Neural crest cell (in vitro differentiated cells): Measurements from ENCODE around the gene MAGIX. TPM values are rescaled to one million over a fixed set of nuclear protein-coding genes. Genes with fewer than 3 reads are reported as not detected.

ENCODE experiments used
- DNase-seq: peaks from one replicate; pipeline ENCODE4 v3.0.0; 2021; ENCODE audit warnings: low read depth, mixed read lengths, low spot score
- H3K27ac Mint-ChIP-seq: one replicate; pipeline ENCODE4 v1.8.0; 2021; ENCODE audit warnings: mild to moderate bottlenecking, mixed read lengths; ENCODE audit not compliant: unreplicated experiment
- H3K27me3 Mint-ChIP-seq: 2 replicates; pipeline ENCODE4 v1.8.0; 2021; ENCODE audit warnings: low read depth, mild to moderate bottlenecking, mixed read lengths
- H3K36me3 Mint-ChIP-seq: 2 replicates; pipeline ENCODE4 v1.8.0; 2021; ENCODE audit warnings: low read depth, mild to moderate bottlenecking, mixed read lengths
- H3K4me1 Mint-ChIP-seq: 2 replicates; pipeline ENCODE4 v1.8.0; 2021; ENCODE audit warnings: mixed read lengths
- H3K4me3 Mint-ChIP-seq: one replicate; pipeline ENCODE4 v1.8.0; 2021; ENCODE audit warnings: mild to moderate bottlenecking, mixed read lengths
- H3K9me3 Mint-ChIP-seq: 2 replicates; pipeline ENCODE4 v1.8.0; 2021; ENCODE audit warnings: mixed read lengths
- CTCF ChIP-seq: fragments of 200-600 bp; sonication (generic); conservative IDR thresholded peaks from 2 replicates; pipeline ENCODE4 v1.5.0; 2021; ENCODE audit warnings: antibody characterized with exemption, mild to moderate bottlenecking
- total RNA-seq: library from RNA; stranded (reverse); gene quantifications from 2 replicates; pipeline ENCODE4 v1.2.1, GENCODE V29; 2021

MAGIX gene
- total RNA-seq, 1 donor from 2014 or later, result 1.6 TPM

- Mint-ChIP-seq H3K27ac (no peak overlapping the region), H3K36me3 (peaks cover 8% of the 10 kb centered on the region), H3K9me3 (peaks cover 5% of the 10 kb centered on the region), H3K4me1 (peaks cover 17% of the 10 kb centered on the region), H3K27me3 (peaks cover 39% of the 10 kb centered on the region), H3K4me3 (peak overlapping the region; percentile 78)
- DNase-seq, result no peak
- no peak for TF ChIP-seq CTCF
Measured at GRCh38 chrX:49164589-49165360, 2.2 kb downstream of the MAGIX start.

- Mint-ChIP-seq H3K27ac (no peak overlapping the region), H3K4me3 (peak overlapping the region; percentile 58), H3K9me3 (peaks cover 5% of the 10 kb centered on the region), H3K4me1 (peaks cover 17% of the 10 kb centered on the region), H3K27me3 (peaks cover 51% of the 10 kb centered on the region), H3K36me3 (peaks cover 8% of the 10 kb centered on the region)
- peak; percentile 24 for TF ChIP-seq CTCF
- DNase-seq, result peak; percentile 30
Measured at GRCh38 chrX:49165901-49166881, 3.6 kb downstream of the MAGIX start.

- no peak overlapping the region for H3K27ac Mint-ChIP-seq
Measured at GRCh38 chrX:49166914-49167739, 4.6 kb downstream of the MAGIX start.

GRCh38 chrX:49167740-49168108 lies 5.2 kb downstream of the MAGIX start:
- Mint-ChIP-seq H3K27me3 (peaks cover 55% of the 10 kb centered on the region), H3K27ac (no peak overlapping the region), H3K36me3 (peaks cover 8% of the 10 kb centered on the region), H3K4me1 (peaks cover 17% of the 10 kb centered on the region), H3K4me3 (no peak overlapping the region), H3K9me3 (peaks cover 5% of the 10 kb centered on the region)
- TF ChIP-seq CTCF, result no peak
- no peak for DNase-seq

More at GRCh38 chrX:49166914-49167739, 4.6 kb downstream of the MAGIX start:
- TF ChIP-seq CTCF, result no peak
- Mint-ChIP-seq H3K27me3 (peaks cover 53% of the 10 kb centered on the region), H3K9me3 (peaks cover 5% of the 10 kb centered on the region), H3K36me3 (peaks cover 8% of the 10 kb centered on the region), H3K4me1 (peaks cover 17% of the 10 kb centered on the region), H3K4me3 (peak overlapping the region; percentile 58)
- no peak for DNase-seq

GRCh38 chrX:49171752-49172279 lies 9.3 kb downstream of the MAGIX start, which contains the start of gene PLP2:
TSS of gene PLP2 (plus strand) at chrX:49171898. CDS start at chrX:49172001, 103 bp downstream.
- no peaks in the 10 kb centered on the region for H3K9me3 Mint-ChIP-seq
- TF ChIP-seq CTCF, result no peak
- peaks cover 10% of the 10 kb centered on the region for H3K4me1 Mint-ChIP-seq

More at GRCh38 chrX:49171752-49172279, 9.3 kb downstream of the MAGIX start, which contains the start of gene PLP2:
- H3K4me3 Mint-ChIP-seq, result peak within 1 kb of the TSS; percentile 38
- DNase-seq, result no peak
- H3K27ac Mint-ChIP-seq, result no peak within 1 kb of the TSS
- peaks cover 5% of the 10 kb centered on the region for H3K36me3 Mint-ChIP-seq
- peaks cover 58% of the 10 kb centered on the region for H3K27me3 Mint-ChIP-seq
